Keratinocyte (primary cell): ENCODE measurements around the gene SLC7A14.

Experiments
- EZH2 ChIP-seq: IDR thresholded peaks from one replicate; pipeline ENCODE4 v1.6.1; 2012; ENCODE audit warnings: inconsistent platforms, mild to moderate bottlenecking, low read length, moderate library complexity
- TF ChIP-seq, protein P1 (sequence below), 3 experiments: IDR thresholded peaks in 1 of 3; conservative IDR thresholded peaks in 1 of 3; optimal IDR thresholded peaks in 1 of 3; 2 replicates in 2 of 3; 3 replicates in 1 of 3; pipeline versions ENCODE3 to v1.5.1; 2011; ENCODE audit warnings: low read length in 3 of 3, mild to moderate bottlenecking in 3 of 3, moderate library complexity in 2 of 3, control low read depth in 1 of 3, inconsistent platforms in 1 of 3; ENCODE audit not compliant: insufficient read depth in 2 of 3; ENCODE audit errors: extremely low read depth in 1 of 3

DNA sequence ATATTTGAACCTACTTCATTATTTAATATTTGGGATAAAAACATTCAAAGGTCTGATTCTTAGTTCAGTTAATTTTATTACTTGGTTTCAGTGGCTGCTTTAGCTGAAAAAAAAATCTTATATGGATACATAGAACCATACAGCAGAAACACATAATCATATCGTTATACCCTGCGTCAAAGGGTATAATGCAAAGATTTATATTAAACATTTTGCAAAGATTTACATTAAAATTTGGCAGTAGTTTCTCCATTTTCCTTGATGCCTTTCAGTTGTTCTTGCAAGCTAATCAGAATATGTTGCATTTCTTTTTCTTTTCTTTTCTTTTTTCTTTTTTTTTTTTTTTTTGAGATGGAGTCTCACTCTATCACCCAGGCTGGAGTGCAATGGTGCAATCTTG, 135.8 kb downstream of the SLC7A14 start:
- TF ChIP-seq EZH2: no peak
- TF ChIP-seq, protein P1, sequence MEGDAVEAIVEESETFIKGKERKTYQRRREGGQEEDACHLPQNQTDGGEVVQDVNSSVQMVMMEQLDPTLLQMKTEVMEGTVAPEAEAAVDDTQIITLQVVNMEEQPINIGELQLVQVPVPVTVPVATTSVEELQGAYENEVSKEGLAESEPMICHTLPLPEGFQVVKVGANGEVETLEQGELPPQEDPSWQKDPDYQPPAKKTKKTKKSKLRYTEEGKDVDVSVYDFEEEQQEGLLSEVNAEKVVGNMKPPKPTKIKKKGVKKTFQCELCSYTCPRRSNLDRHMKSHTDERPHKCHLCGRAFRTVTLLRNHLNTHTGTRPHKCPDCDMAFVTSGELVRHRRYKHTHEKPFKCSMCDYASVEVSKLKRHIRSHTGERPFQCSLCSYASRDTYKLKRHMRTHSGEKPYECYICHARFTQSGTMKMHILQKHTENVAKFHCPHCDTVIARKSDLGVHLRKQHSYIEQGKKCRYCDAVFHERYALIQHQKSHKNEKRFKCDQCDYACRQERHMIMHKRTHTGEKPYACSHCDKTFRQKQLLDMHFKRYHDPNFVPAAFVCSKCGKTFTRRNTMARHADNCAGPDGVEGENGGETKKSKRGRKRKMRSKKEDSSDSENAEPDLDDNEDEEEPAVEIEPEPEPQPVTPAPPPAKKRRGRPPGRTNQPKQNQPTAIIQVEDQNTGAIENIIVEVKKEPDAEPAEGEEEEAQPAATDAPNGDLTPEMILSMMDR (optimal IDR thresholded peaks at IDR 0.05 in 1 of 3, IDR thresholded peaks at IDR 0.05 in 1 of 3, conservative IDR thresholded peaks at IDR 0.05 in 1 of 3; ENCODE audit: extremely low read depth in 1 of 3, insufficient read depth in 2 of 3, low read length in 3 of 3): no peak
